Esophagus (tissue), 2 donors: ENCODE data around the gene EFCAB10. TPM values are rescaled to one million over a fixed set of nuclear protein-coding genes. Genes with fewer than 3 reads are reported as not detected.
"Not testable (repeated sequence)": the region's sequence is repeated elsewhere in the genome, so short reads cannot be mapped to it uniquely, and the experiment has no call there.

Experiments used
- H3K27ac ChIP-seq, 2 donors: one replicate each; pipeline ENCODE4 v1.5.1; 2013; ENCODE audit warnings: low read depth in 2 of 2, mild to moderate bottlenecking in 2 of 2, inconsistent platforms in 1 of 2, low read length in 1 of 2, moderate library complexity in 1 of 2
- H3K27me3 ChIP-seq, 2 donors: one replicate each; pipeline ENCODE4 v1.6.1; 2013; ENCODE audit warnings: low read length in 2 of 2, control low read depth in 1 of 2, mild to moderate bottlenecking in 1 of 2; ENCODE audit not compliant: insufficient read depth in 2 of 2, control insufficient read depth in 1 of 2
- H3K36me3 ChIP-seq, 2 donors: one replicate each; pipeline ENCODE4 v1.6.1; 2013; ENCODE audit warnings: low read length in 1 of 2; ENCODE audit not compliant: control insufficient read depth in 2 of 2, insufficient read depth in 2 of 2
- H3K4me1 ChIP-seq, 2 donors: one replicate each; pipeline ENCODE4 v1.6.1; 2013; ENCODE audit warnings: low read length in 1 of 2; ENCODE audit not compliant: control insufficient read depth in 2 of 2, insufficient read depth in 2 of 2
- H3K4me3 ChIP-seq, 2 donors: one replicate each; pipeline ENCODE4 v1.5.1; 2013; ENCODE audit warnings: low read length in 2 of 2, mild to moderate bottlenecking in 2 of 2, low read depth in 1 of 2, moderate library complexity in 1 of 2
- H3K9me3 ChIP-seq, 2 donors: one replicate each; pipeline ENCODE4 v1.6.1; 2013; ENCODE audit warnings: mild to moderate bottlenecking in 2 of 2, low read depth in 1 of 2, low read length in 1 of 2, moderate library complexity in 1 of 2; ENCODE audit not compliant: control insufficient read depth in 2 of 2, insufficient read depth in 1 of 2
- WGBS, 2 donors: extraction: QIAGEN DNeasy Blood & Tissue Kit; methylation state at CpG; one replicate each; pipeline ENCODE4 v1.1.7; 2013; 5-methylcytosine and 5-hydroxymethylcytosine counted together
- polyA plus RNA-seq, 2 donors: library from polyadenylated mRNA; stranded (reverse); fragments of 200-250 nt; gene quantifications; one replicate each; pipeline ENCODE4 v1.2.3, GENCODE V29; 2013
- donor health status: healthy with polysubstance abuse.
- donor health status: Bipolar disorder and iron deficiency.

Gene EFCAB10
- polyA plus RNA-seq, 2 donors, result 0.02 TPM; not detected in 1

- H3K4me1 ChIP-seq, result no peaks in the 10 kb centered on the region
- peaks cover 0 to 5% of the 10 kb centered on the region in 2 donors for H3K36me3 ChIP-seq
- WGBS, 2 donors, result 95% methylated on average over 1 of the region's 1 CpG
- H3K4me3 ChIP-seq, result no peak overlapping the region
- H3K9me3 ChIP-seq, result no peaks in the 10 kb centered on the region
- H3K27me3 ChIP-seq, result no peaks in the 10 kb centered on the region
- H3K27ac ChIP-seq, result no peak overlapping the region
Observed at GRCh38 chr7:105559926-105560325, 21.4 kb downstream of the EFCAB10 start.

GRCh38 chr7:105538339-105538738 is 43.0 kb downstream of the EFCAB10 start:
- WGBS, 2 donors, result 60 to 73% methylated on average over 2 of the region's 2 CpGs
- Histone ChIP-seq H3K27me3 (no peaks in the 10 kb centered on the region), H3K36me3 (peaks cover 5 to 8% of the 10 kb centered on the region in 2 donors), H3K4me1 (no peaks in the 10 kb centered on the region), H3K27ac (no peak overlapping the region), H3K9me3 (no peaks in the 10 kb centered on the region), H3K4me3 (no peak overlapping the region)

GRCh38 chr7:105532709-105533460 is 48.4 kb downstream of the EFCAB10 start:
- Histone ChIP-seq H3K36me3 (peaks cover 0 to 2% of the 10 kb centered on the region in 2 donors), H3K9me3 (no peaks in the 10 kb centered on the region), H3K27me3 (no peaks in the 10 kb centered on the region), H3K27ac (peak overlapping the region; percentile 82 to 94), H3K4me1 (no peaks in the 10 kb centered on the region), H3K4me3 (peak overlapping the region; percentile 73 to 97)
- WGBS, 2 donors, result 31 to 33% methylated on average over 12 of the region's 12 CpGs

GRCh38 chr7:105531792-105532671 is 49.3 kb downstream of the EFCAB10 start, which contains the start of gene RINT1:
Gene RINT1 (plus strand): TSS chr7:105532201. CDS start chr7:105532316, 115 bp downstream.
- H3K36me3 ChIP-seq, result peaks cover 0 to 2% of the 10 kb centered on the region in 2 donors
- H3K27me3 ChIP-seq, result no peaks in the 10 kb centered on the region
- H3K9me3 ChIP-seq, result no peaks in the 10 kb centered on the region
- H3K4me3 ChIP-seq, result peak within 1 kb of the TSS; percentile 73 to 97
- WGBS, 2 donors, result 1 to 2% methylated on average over 42 of the region's 42 CpGs
- H3K27ac ChIP-seq, result peak within 1 kb of the TSS; percentile 82 to 94
- H3K4me1 ChIP-seq, result no peaks in the 10 kb centered on the region

GRCh38 chr7:105530546-105530945 is 50.7 kb downstream of the EFCAB10 start:
- Histone ChIP-seq H3K27me3 (no peaks in the 10 kb centered on the region), H3K27ac (no peak overlapping the region), H3K4me3 (no peak overlapping the region), H3K4me1 (no peaks in the 10 kb centered on the region), H3K36me3 (peaks cover 0 to 2% of the 10 kb centered on the region in 2 donors), H3K9me3 (no peaks in the 10 kb centered on the region)
- WGBS, 2 donors, result 95 to 96% methylated on average over 20 of the region's 20 CpGs

- 93 to 94% methylated on average over 10 of the region's 10 CpGs for WGBS, 2 donors
- H3K36me3 ChIP-seq, result no peaks in the 10 kb centered on the region
- no peak overlapping the region for H3K27ac ChIP-seq
- no peaks in the 10 kb centered on the region for H3K9me3 ChIP-seq
- H3K4me3 ChIP-seq, result no peak overlapping the region
- no peaks in the 10 kb centered on the region for H3K27me3 ChIP-seq
- H3K4me1 ChIP-seq, result no peaks in the 10 kb centered on the region
Observed at GRCh38 chr7:105530126-105530525, 51.2 kb downstream of the EFCAB10 start.

GRCh38 chr7:105527737-105528136 is 53.6 kb downstream of the EFCAB10 start:
- 93 to 96% methylated on average over 5 of the region's 5 CpGs for WGBS, 2 donors

GRCh38 chr7:105524840-105525239 is 56.5 kb downstream of the EFCAB10 start:
- 81 to 88% methylated on average over 4 of the region's 4 CpGs for WGBS, 2 donors
- peaks cover 0 to 2% of the 10 kb centered on the region in 2 donors for H3K4me1 ChIP-seq

More at GRCh38 chr7:105527737-105528136, 53.6 kb downstream of the EFCAB10 start:
- H3K27me3 ChIP-seq, H3K9me3 ChIP-seq, H3K4me1 ChIP-seq, H3K4me3 ChIP-seq, H3K36me3 ChIP-seq, H3K27ac ChIP-seq: not testable (repeated sequence)

GRCh38 chr7:105524423-105524822 is 56.9 kb downstream of the EFCAB10 start:
- not testable (repeated sequence) for H3K9me3 ChIP-seq, H3K4me3 ChIP-seq, H3K4me1 ChIP-seq, H3K27ac ChIP-seq, H3K27me3 ChIP-seq, H3K36me3 ChIP-seq
- 92 to 97% methylated on average over 11 of the region's 11 CpGs for WGBS, 2 donors

More at GRCh38 chr7:105524840-105525239, 56.5 kb downstream of the EFCAB10 start:
- Histone ChIP-seq H3K9me3 (no peaks in the 10 kb centered on the region), H3K36me3 (no peaks in the 10 kb centered on the region), H3K4me3 (no peak overlapping the region), H3K27ac (no peak overlapping the region), H3K27me3 (no peaks in the 10 kb centered on the region)
